Measurements from ENCODE around the gene MINDY3. TPM values are rescaled to one million over a fixed set of nuclear protein-coding genes. Genes with fewer than 3 reads are reported as not detected.

The MINDY3 gene
- total RNA-seq = 10 to 100 TPM; 32.8 to 44.2 (median 38.2) TPM

DNA sequence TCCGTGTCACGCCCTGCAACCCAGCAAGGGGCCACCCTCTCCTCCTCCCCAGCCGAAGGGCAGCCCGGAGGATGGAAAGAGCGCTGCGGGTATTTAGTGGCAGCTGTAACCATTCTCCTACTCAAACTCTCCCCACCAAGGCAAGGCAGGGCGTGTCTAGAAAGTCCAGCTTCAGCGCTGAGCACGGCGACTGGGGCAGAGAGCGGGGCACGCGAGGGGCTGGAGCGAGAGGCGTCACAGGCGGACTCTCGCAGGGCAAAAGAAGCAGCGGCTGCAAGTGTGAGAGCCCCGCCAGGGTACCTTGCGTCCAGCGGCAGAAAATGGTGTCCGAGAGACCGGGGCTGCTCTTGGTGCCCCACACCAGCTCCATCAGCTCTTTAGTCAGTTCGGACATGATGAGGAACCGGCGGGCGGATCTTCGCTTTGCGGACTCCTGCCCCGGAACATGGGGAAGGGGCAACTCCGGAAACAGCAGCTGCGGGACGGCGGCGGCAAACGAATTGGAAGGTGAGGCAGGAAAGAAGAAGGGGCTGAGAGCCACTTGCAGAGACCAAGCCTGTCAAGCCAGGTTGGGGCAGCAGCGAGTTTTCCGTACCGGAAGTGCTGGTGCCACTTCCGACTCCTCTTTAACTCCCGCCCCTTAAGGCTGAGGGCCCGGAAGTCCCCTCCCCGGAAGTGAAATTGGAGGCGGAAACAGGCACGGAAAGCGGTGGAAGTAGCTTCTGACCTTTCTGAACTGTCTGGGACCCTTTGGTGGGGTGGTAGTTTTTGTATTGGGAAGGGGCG lies at the start of gene MINDY3:
Gene MINDY3 (minus strand): TSS at position 602 of the 786 bp plus-strand sequence. CDS start 208 bp downstream, at position 394.
- WGBS, 2 donors = 0 to 2% methylated on average over 38 to 47 of the region's 47 CpGs
- intact Hi-C loops (cut with DNase I) = no loop called here
- DNase-seq = peak; percentile 81 to 86
- Histone ChIP-seq H3K36me3 (no peaks in the 10 kb centered on the region), H3K4me1 (peaks cover 11 to 31% of the 10 kb centered on the region in 2 donors), H3K9me3 (no peaks in the 10 kb centered on the region), H3K27me3 (no peaks in the 10 kb centered on the region), H3K27ac (peak within 1 kb of the TSS in 2 of 3 donors; percentile 67 to 83), H3K4me3 (replicated peaks in 1 of 3) (peak within 1 kb of the TSS; percentile 67 to 82 (median 75))
- TF ChIP-seq POLR2A (IDR thresholded peaks at IDR 0.05) = peak in 1 of 2 donors; percentile 55
- no peak for TF ChIP-seq CTCF (IDR thresholded peaks at IDR 0.05)

GRCh38 chr10:15901889-15902288 lies 41.6 kb upstream of the MINDY3 start:
- TF ChIP-seq CTCF (IDR thresholded peaks at IDR 0.05) = no peak
- no peak for TF ChIP-seq POLR2A (IDR thresholded peaks at IDR 0.05)
- 29 to 47% methylated on average over 3 of the region's 3 CpGs for WGBS, 2 donors
- no peak for DNase-seq
- intact Hi-C loops (cut with DNase I) = loop anchor here (10.0 kb wide), 1 partner anchor 873 kb away; no protein-coding TSS in a partner anchor
- Histone ChIP-seq H3K9me3 (no peaks in the 10 kb centered on the region), H3K4me1 (no peaks in the 10 kb centered on the region), H3K27me3 (no peaks in the 10 kb centered on the region), H3K36me3 (no peaks in the 10 kb centered on the region), H3K4me3 (replicated peaks in 1 of 3) (no peak overlapping the region), H3K27ac (no peak overlapping the region)

GRCh38 chr10:15898046-15898445 lies 37.7 kb upstream of the MINDY3 start:
- no peaks in the 10 kb centered on the region for H3K4me1 ChIP-seq
- H3K36me3 ChIP-seq = no peaks in the 10 kb centered on the region
- WGBS, 2 donors = 60 to 63% methylated on average over 4 of the region's 4 CpGs
- no peaks in the 10 kb centered on the region for H3K9me3 ChIP-seq
- H3K27ac ChIP-seq = no peak overlapping the region
- no peak for TF ChIP-seq POLR2A (IDR thresholded peaks at IDR 0.05)
- peak in 1 of 6 experiments; percentile 14 for TF ChIP-seq CTCF (IDR thresholded peaks at IDR 0.05)
- no peak for DNase-seq
- intact Hi-C loops (cut with DNase I) = no loop called here
- no peaks in the 10 kb centered on the region for H3K27me3 ChIP-seq
- H3K4me3 ChIP-seq (replicated peaks in 1 of 3) = no peak overlapping the region

DNA sequence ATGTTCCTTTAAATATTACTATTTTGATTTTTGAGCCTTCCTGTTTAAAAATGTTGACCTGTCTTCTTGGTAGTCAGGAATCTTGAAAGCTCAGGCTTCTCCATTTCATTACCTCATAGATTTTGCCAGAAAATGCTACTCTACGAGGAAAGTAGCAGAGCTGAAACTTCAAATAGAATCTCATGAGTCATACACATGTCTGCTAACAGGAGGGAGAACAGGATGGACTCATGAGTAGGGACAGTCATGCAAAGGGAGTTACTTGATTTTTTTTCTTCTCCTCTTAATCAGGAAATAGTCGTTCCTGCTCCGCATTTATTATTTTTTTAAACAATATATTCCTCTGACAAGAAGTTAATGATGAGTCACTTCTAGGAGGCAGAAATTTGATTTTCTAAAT lies 37.0 kb upstream of the MINDY3 start:
- H3K4me1 ChIP-seq = no peaks in the 10 kb centered on the region
- no peak overlapping the region for H3K4me3 ChIP-seq (replicated peaks in 1 of 3)
- no peak for DNase-seq
- no peaks in the 10 kb centered on the region for H3K36me3 ChIP-seq
- H3K9me3 ChIP-seq = no peaks in the 10 kb centered on the region
- no peak for TF ChIP-seq CTCF (IDR thresholded peaks at IDR 0.05)
- TF ChIP-seq POLR2A (IDR thresholded peaks at IDR 0.05) = no peak
- 65 to 74% methylated on average over 3 of the region's 3 CpGs for WGBS, 2 donors
- H3K27me3 ChIP-seq = no peaks in the 10 kb centered on the region
- no peak overlapping the region for H3K27ac ChIP-seq
- intact Hi-C loops (cut with DNase I) = no loop called here

GRCh38 chr10:15896654-15897053 lies 36.3 kb upstream of the MINDY3 start:
- H3K9me3 ChIP-seq = no peaks in the 10 kb centered on the region
- no peaks in the 10 kb centered on the region for H3K27me3 ChIP-seq
- H3K4me1 ChIP-seq = no peaks in the 10 kb centered on the region
- DNase-seq = no peak
- H3K4me3 ChIP-seq (replicated peaks in 1 of 3) = no peak overlapping the region
- no peaks in the 10 kb centered on the region for H3K36me3 ChIP-seq
- TF ChIP-seq POLR2A (IDR thresholded peaks at IDR 0.05) (no peak), CTCF (IDR thresholded peaks at IDR 0.05) (no peak)
- WGBS, 2 donors = 79 to 90% methylated on average over 4 of the region's 4 CpGs
- intact Hi-C loops (cut with DNase I) = no loop called here
- no peak overlapping the region for H3K27ac ChIP-seq
